NCI-H345 (cell line): ENCODE data around the gene IGFBP7.

Experiments used
- DNase-seq: peaks from one replicate; lab custom pipeline; 2025; lab: John Stamatoyannopoulos, UW

The IGFBP7 gene

DNA sequence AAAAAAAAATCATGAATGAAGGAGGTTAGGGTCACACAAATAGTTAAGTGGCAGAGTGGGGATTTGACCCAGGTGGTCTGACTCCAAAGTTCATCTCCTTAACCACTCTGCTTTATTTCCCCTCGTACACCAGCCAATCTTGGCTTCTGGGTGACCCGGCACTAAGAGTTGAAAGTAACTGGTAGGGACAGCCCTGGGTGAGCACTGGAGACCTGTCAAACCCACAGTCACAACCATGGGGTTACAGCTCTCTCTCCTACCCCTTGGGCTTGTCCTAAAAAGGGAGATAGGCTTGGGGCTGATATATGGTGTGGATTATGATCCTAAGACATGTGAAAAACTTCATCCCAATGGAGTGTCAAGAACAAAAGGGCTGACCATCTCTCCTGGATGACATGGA is 12.5 kb downstream of the IGFBP7 start:
- DNase-seq: no peak

DNA sequence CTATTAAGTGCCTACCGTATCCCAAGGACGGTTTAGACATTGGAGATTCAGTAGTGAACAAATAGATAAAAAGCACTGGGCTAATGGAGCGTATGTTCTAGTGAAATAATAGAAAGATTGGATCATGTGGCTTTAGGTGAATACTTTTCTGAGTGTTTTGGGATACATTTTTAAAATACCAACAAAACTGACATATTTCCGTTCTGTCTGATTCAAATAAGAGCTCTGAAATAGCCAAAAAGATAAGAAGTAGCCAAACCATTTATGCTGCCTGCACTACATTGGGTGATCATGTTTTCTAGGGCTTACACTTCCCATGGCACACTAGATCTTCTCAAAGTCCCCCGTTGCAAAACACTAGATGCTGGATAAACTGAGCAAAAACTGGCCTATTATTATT is 14.2 kb downstream of the IGFBP7 start:
- no peak for DNase-seq

DNA sequence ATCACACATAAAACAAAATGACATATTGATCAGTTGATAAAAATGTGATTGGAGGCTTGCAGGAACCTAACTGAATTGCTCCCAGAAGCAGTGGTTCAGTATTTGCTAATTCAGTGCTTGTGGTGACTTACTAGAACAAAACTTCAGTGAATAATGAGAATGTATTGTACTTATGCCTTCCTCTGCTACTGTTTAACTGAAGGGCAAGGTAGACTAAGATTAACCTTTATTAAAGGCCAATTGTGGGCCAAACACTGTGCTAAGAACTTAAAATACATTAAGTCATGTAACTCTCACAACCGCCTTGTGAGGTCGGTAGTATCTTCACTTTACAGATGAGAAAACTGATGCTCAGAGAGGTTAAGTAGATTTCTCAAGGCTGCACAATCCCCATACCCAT is 14.9 kb downstream of the IGFBP7 start:
- no peak for DNase-seq

DNA sequence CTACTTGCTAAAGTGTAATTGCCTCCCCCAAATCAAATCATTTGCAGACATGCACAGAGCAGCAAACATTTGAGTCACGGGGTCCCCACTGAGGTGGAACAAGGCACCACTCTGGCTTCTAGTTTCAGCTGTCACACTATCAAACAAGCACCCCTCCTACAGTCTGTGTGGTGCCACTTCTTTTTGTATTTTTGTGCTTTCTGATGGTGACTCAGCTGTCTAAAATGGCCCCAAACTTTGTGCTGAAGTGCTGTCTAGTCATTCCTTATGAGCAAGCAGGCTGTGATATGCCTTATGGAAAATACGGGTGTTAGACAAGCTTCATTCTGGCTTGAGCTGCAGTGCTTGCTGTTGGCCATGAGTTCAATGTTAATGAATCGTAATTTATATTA is 15.4 kb downstream of the IGFBP7 start:
- no peak for DNase-seq

DNA sequence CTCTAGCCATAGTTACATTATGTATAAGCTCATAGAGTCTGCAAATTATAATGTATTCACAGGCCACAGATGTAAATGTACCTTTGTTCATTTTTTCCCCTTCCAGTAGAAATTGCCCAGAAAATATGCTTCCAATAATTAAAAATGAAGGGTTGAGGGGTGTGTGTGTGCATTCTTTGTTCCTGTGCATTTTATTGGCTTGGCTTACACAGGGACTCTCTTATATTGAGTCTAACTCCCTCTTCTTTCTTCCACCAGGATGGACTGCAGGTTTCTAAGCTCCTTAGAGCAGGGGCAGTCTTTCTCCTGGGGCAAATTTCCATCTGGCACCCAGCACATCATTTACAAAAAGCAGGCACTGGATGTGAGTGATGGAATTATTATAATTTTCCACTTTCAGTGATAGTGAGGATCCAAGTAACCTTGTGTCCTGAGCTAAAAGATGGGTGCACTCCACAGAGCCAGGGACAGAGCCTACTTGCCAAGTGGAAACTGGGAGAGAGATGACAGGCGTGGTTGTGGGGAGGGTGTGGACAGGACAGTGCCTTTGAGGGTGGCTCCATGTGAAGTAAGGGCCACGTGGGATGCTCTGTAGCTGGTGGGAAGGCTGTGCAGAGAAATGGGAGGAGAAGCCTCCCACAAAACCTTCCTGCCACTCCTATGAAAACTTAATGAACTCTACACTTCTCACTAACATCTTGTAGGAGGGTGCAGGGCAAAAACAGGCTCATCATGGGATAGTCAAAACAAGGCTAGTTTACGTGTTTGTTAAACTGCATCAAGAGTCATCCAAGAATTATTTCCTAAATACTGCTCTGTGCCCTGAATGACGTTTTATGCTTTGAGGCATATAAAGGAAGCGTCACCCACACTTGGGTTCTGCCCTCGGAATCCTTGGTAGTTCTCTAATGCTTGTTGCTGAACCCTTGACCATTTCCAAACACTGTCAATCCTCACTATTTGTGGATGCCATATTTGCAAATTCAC is 16.0 kb downstream of the IGFBP7 start:
- DNase-seq: no peak

DNA sequence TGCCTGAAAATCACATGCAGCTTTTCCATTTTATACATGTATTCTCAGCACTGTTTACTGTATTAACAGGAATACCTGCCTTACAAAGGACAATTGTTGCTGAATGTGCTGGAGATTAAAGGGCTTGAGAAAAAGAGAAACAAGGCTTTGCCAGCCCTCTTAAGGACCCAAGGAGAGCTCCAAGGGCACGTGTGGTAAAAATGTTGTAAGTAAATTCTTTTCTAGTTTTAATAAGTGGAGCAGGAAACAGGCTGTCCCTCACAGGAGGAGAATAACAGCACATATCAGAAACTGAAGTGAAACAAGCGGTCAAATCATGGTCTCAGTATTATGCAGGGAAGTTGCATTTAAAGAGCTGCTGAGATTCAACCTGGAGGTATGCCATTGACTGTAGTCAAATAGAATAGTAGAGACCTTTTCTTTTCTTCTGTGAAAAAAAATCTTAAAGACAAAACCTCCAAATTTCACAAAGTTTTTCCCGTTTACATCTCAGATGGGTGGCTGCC is 18.5 kb downstream of the IGFBP7 start:
- DNase-seq: no peak

DNA sequence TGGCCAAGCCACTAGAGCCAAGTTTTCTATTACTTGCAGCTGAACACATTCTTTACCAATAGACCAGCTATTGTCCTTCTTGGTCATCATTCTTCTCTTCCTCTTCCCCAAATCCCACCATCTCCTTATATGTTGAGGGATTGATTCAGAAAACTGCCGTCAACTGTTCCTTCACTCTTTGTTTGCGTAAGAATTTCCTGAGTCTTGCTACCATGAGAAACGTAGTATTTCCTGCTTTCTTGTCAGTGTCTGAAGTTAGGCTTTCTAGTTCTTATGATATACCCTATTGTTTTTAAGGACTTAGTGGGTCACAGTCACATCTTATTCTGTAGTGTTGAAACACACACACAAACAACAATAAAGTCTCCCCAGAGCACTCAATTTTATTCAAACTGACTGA is 20.1 kb downstream of the IGFBP7 start:
- DNase-seq: no peak

DNA sequence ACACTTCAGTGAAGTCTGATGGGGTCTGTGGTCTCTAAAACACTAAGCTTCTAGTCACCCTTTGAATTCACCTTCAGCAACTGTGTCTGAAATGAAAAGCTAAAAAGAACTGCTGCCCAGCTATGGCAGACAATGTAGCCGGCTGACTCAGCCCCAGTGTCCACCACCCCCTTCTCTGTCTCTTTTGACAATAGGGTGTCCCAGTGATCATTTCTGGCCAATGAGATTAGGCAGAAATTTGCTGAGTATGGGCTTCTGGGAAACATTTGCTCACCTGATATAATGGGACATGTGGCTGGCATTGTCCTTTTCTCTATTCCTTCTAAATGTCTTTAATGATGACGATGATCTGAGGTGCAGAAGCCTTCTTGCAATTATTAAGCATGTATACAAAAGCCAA is 20.6 kb downstream of the IGFBP7 start:
- no peak for DNase-seq

DNA sequence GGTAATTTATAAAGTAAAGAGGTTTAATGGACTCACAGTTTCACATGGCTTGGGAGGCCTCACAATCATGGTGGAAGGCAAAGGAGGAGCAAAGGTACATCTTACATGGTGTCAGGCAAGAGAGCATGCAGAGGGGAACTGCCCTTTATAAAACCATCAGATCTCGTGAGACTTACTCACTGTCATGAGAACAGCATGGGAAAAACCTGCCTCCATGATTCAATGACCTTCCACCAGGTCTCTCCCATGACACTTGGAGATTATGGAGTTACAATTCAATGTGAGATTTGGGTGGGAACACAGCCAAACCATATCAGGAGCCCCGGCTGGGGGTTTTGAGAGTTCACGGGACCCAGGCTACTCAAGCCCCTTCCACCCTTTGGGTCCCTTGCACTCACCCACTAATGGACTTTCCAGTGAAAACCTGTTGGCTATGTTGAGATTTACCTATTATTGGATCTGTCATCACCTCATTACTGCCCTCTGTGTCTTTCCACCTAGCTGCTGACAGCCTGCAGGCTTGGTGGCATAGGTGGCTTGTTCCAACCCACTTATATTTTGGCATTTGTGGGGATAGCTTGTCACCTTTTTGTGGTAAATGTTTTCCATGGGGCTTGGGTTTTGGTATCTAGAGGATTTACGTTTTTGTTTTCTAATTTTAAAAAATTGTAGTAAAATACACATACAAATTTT is 24.0 kb downstream of the IGFBP7 start:
- DNase-seq: no peak

DNA sequence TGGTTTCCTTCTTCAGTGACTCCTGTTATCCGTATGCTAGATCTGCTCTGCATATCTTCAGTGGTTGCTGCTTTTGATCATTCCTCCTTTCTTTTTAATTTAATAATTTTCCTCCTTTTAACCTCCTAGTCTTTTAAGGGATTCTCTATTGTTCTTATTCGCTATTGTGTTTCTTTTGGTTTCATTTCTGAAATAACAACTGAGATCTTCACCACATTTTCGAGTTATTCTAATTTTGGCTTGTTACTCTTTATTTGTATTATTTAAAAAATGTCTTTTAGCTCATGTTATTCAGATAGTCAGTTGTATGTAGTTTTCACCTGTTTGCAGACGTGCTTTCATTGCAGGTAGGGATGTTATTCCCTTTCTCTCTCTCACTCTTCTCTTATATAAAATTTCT is 24.9 kb downstream of the IGFBP7 start:
- DNase-seq: no peak

DNA sequence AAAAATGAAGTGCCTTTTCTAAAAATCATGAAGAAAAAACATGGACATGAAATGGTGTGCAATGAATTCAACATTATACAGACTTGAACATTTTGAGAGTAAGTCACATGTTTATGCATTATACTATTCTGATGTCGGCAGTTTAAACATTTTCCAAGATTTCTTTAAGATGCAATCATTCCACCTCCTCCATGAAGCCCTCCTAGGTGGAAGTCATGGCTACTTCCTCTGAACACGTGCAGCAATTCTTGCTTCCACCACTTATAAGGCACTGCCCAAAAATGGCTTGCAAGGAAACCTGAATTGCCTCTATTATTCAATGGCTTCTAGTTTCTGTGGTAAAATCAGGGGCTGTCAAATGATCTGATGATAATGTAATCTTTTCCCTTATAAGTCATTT is 25.8 kb downstream of the IGFBP7 start:
- no peak for DNase-seq

DNA sequence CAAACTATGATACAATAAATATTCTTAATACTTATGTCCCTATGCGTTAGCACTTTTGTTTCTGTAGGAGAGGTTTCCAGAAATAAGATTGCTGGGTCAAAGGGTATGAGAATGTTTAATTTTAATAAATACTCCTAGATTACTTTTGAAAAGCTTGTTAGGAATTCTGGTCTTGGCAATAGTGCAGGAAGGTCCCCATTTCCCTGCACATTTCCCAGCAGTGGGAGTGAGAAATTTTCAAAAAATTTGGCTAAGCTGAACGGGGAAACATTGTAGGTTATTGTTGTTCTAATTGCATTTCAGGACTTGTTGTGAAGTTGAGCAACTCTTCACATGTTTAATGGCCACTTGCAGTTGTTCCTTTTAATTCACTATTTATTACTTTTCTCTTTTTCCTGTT is 27.1 kb downstream of the IGFBP7 start:
- DNase-seq: no peak

DNA sequence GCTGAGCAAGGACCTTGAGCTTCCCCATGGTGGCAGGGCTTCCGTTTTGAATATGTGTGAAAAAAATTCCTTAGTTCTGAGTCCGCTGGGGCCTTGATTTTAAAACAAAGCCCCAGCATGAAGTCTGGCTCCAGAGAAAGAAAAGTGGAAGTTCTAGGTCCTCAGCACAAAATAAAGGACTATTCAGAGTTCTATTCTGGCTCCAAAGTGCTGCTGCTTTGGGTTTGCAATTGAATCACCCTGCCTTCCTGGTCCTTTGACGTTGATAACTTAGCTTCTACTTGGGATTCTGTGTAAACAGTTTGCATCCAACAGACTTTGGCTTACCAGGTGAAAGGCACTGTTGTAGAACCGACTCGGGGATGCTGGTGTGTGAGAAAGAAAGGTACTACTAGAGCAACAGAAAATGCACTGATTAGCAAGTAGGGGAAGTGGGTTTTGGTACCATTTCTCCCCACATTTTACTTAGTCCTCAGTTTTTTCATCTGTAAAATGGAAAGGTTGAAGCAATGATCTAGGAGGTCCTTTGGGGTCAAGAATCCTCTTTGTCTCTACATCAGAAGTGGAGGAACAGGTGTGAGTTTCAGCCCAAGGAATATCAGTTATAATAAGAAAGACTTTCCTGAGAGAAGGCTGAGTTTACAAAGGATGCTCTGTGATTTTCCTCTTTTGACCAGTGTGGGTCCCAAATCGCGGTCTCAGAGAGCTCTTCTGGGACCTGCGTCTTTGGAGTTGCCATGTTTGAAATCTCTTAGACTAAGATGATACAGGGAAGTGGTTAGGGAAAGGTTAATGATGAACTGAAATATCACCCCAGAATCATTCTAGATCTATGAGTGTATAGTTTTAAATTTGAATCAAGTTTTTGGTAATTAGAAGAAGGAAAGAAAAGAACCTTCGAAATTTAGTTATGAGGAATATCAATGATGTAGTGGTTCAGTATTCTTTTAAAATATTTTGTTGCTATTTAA is 28.2 kb downstream of the IGFBP7 start:
- no peak for DNase-seq

DNA sequence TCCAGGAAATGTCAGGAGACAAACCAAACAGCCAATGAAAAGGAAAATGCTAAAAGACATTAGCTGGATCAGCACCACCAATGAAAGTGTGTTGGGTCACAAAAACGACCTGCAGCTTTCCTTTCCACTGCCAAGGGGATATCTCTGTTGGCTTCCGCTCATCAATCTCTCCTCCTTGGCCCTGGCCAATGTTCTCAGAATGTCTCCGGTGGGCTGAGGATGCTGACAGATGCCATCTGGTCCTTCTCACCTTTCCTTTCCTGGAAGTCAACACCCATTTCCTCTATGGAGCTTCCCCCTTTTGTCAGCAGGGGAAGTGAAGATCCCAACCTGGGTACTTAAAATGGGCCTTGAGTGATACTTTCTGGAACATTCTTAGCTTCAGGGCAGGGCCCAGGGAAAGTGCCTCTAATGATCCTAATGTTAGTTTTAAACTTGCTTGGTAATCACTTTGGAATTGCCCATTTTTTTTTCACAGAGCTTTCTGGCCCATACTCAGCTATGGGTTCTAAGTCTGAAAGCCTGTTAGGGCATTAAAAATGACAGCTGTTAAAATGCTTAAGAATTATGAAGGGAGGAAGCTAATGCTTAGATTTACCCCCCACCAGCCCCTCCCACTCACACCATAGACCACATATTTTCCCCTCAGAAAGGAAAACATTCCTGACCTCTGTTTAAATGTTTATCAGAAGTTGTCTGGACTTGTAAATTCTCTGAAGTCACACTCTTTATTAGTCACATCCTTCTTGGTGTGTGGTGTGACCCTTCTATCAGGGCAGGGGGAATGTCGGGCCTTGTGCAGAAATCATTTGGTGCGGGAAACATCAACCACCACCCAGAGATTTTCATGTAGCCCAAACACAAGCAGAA is 29.2 kb downstream of the IGFBP7 start:
- DNase-seq: no peak

DNA sequence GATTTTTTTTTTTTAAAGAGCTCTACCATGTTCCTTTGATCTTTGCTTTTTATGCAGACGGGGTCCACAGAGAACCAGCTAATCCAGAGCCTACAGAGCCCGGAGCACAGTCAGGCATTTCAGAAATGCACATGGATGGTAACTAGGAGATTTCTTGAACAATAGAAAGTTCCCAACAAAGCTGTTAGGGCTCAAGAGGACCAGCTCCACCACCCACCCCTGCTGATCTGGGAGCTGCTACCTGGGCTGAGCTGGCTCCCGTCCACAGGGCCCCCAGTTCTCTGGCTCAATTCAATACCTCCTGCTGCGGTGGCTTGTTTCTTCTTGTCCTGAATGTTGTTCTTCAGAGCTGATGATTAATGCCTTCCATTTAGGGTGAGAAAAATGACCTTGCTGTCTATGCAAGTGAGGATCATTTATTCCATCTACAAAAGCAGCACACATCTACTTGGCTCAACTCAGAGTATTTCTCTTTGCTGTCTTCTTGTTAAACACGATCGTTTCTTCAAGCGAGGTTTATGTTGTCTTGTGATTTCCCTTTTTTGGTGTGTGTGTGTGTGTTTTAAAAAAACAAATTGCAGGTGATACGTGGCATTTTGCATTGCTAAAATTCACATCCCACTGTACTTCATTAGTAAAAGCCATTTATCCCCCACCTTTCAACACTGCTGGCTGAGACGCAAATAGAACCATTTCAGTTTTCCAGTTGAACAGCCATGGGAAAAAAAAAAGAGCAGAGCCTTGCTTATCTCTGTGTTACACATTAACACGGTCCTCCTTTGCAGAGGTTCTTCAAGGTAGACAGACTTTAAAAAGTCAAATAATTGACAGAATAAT is 31.3 kb downstream of the IGFBP7 start:
- peak; percentile 92 for DNase-seq

DNA sequence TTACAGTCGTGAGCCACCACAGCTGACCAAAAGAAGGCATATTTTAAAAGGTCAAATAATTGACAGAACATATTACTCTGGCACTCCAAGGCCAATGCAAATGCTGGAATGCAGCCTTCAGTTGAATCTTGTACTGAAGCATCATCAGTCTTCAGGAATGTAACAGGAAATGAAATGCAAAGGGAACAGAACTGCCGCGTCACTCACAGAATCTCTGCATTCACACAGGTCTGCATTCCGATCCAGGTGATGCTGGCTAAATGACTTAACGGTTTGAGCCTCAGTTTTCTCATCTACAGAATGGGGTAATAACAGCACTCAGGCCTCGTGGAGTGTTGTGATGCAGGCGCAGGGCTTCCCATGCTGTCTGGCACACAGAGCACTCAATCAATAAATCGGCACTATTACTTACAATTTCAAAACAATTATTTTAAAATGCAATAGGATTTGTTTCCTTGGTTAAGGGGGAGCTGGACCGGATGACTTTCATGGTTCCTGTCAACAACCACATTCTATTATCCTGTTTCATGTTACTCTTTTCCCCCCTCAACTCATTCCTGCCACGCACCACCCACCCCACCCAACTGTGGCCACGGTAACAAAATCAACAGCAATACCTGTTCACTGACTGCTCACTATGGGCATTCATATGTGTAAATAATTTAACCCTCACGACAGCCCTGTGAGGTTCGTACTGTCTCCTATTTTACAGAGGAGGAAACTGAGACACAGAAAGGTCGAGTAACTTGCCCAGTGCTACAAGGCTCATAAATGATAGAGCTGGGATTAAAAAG is 32.4 kb downstream of the IGFBP7 start:
- no peak for DNase-seq

DNA sequence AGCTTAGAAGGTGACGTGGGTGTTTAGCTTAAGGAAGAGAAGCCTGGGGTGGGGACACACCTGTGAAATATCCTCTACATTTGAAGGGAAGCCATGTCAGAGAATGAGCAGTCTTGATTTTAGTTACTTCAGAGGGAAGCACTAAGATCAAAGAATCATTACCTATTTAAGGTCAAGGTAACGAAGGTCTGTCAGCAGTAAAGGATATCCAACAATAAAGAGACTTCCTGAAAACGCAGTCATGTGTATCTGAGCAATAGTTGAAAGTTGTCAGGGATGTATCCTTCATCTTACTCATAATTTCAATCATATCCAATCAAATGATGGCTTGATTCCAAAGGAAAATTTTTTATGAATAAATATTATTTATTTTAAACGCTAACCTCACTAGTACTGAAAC is 33.5 kb downstream of the IGFBP7 start:
- no peak for DNase-seq

DNA sequence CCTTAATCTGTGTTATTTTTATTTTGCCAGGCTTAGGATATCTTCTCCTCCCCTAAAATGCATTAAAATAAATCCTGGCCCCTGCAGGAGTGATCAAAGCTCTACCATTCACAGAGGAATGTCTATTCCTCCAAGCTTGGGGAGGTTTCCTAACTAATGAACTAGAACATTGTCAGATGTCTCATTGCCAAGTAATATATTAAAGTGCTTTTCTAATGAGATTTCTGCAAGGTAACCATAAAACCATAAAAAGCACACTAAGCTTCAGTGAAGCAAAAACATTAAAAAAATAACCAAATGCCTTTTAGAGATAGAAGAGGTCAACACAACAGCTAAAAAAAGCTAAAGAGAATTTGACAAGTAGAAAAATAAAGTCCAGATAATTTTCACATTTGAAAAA is 34.8 kb downstream of the IGFBP7 start:
- no peak for DNase-seq

DNA sequence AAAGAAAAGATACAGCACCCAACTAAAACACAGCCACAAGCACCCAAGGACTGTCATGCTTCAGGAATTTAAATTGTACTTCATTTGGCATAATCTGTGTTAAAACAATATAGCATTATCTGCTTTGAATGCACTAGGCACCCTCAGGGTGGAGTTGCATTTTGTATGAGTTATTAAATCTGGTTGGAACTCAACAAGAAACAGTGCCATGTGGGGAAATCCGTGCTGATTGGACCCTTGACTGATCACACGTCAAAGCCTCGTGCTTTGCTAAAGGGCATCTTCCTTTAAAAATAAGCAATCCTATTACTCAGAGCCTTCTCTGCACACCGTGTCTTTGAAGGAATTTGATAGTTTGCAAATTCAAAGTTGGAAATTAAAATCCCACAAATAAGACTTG is 35.4 kb downstream of the IGFBP7 start:
- no peak for DNase-seq
